Measurements from ENCODE around the gene CASZ1.

DNA sequence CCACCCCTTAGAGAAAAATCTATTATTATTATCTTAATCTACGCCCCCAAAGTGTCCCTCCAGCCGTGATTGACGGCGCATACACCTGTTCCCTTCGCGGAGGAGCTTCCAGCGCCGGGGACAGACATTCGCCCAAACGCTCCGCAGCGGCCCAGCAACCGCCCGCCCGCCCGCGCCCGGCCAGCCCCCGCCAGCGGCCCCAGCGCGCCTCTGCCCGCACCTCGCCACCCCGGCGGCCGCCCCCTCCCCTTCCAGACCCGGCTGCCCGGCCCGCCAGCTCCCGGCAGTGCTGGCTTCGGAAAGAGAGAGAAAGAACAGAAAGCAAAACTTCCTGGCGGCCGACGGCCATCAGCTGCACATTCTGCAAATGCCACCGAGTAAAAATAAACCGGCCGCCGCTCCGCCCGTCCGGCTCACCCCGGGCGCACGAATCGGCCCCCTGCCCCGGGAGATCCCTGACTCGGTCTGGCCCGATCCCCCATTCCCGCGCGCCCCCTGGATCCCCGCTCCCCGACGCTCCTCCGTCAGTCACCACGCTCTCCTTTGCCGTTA is 1.6 kb downstream of the CASZ1 start:
- TF ChIP-seq, protein P1, sequence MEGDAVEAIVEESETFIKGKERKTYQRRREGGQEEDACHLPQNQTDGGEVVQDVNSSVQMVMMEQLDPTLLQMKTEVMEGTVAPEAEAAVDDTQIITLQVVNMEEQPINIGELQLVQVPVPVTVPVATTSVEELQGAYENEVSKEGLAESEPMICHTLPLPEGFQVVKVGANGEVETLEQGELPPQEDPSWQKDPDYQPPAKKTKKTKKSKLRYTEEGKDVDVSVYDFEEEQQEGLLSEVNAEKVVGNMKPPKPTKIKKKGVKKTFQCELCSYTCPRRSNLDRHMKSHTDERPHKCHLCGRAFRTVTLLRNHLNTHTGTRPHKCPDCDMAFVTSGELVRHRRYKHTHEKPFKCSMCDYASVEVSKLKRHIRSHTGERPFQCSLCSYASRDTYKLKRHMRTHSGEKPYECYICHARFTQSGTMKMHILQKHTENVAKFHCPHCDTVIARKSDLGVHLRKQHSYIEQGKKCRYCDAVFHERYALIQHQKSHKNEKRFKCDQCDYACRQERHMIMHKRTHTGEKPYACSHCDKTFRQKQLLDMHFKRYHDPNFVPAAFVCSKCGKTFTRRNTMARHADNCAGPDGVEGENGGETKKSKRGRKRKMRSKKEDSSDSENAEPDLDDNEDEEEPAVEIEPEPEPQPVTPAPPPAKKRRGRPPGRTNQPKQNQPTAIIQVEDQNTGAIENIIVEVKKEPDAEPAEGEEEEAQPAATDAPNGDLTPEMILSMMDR (IDR thresholded peaks at IDR 0.05) = no peak
- no peak for TF ChIP-seq POLR2A (IDR thresholded peaks at IDR 0.05)

Measured in testis (tissue), 2 donors.